ENCODE measurements around the gene ZNF221.
"Not testable (repeated sequence)": the region's sequence is repeated elsewhere in the genome, so short reads cannot be mapped to it uniquely, and the experiment has no call there.

ZNF221 gene

GRCh38 chr19:43950834-43951645 is at the start of gene ZNF221:
Gene ZNF221, plus strand, starts transcription at chr19:43951228. Its CDS starts 11,499 bp downstream, at chr19:43962727.
- peak; percentile 98 for DNase-seq (ENCODE audit: low read depth)

- peak; percentile 91 for DNase-seq (ENCODE audit: low read depth)
Observed at GRCh38 chr19:43901395-43902390, 49.3 kb upstream of the ZNF221 start.

GRCh38 chr19:43902399-43902798 is 48.6 kb upstream of the ZNF221 start:
- no peak for DNase-seq (ENCODE audit: low read depth)

GRCh38 chr19:43905897-43906296 is 45.1 kb upstream of the ZNF221 start:
- DNase-seq (ENCODE audit: low read depth): no peak

- DNase-seq (ENCODE audit: low read depth): no peak
Observed at GRCh38 chr19:43906774-43907173, 44.3 kb upstream of the ZNF221 start.

GRCh38 chr19:43908659-43909058 is 42.4 kb upstream of the ZNF221 start:
- no peak for DNase-seq (ENCODE audit: low read depth)

- no peak for DNase-seq (ENCODE audit: low read depth)
Observed at GRCh38 chr19:43910884-43911283, 40.1 kb upstream of the ZNF221 start.

- DNase-seq (ENCODE audit: low read depth): no peak
Observed at GRCh38 chr19:43913383-43913782, 37.6 kb upstream of the ZNF221 start.

GRCh38 chr19:43914051-43914450 is 37.0 kb upstream of the ZNF221 start:
- no peak for DNase-seq (ENCODE audit: low read depth)

- no peak for DNase-seq (ENCODE audit: low read depth)
Observed at GRCh38 chr19:43923875-43924274, 27.2 kb upstream of the ZNF221 start.

- DNase-seq (ENCODE audit: low read depth): peak; percentile 27
Observed at GRCh38 chr19:43928820-43929219, 22.2 kb upstream of the ZNF221 start.

- DNase-seq (ENCODE audit: low read depth): peak; percentile 14
Observed at GRCh38 chr19:43934055-43934984, 16.7 kb upstream of the ZNF221 start.

- DNase-seq (ENCODE audit: low read depth): peak; percentile 90
Observed at GRCh38 chr19:43934985-43935708, 15.9 kb upstream of the ZNF221 start, which contains the start of gene ZNF45. Gene ZNF45, minus strand, starts transcription at chr19:43935282. Its CDS starts 13,097 bp downstream, at chr19:43922185.

GRCh38 chr19:43936188-43936587 is 14.8 kb upstream of the ZNF221 start:
- no peak for DNase-seq (ENCODE audit: low read depth)

- DNase-seq (ENCODE audit: low read depth): no peak
Observed at GRCh38 chr19:43939557-43940260, 11.3 kb upstream of the ZNF221 start.

- no peak for DNase-seq (ENCODE audit: low read depth)
Observed at GRCh38 chr19:43940719-43941118, 10.3 kb upstream of the ZNF221 start.

- DNase-seq (ENCODE audit: low read depth): no peak
Observed at GRCh38 chr19:43941209-43941608, 9.8 kb upstream of the ZNF221 start.

GRCh38 chr19:43947412-43947811 is 3.6 kb upstream of the ZNF221 start:
- DNase-seq (ENCODE audit: low read depth): not testable (repeated sequence)

GRCh38 chr19:43949803-43950202 is 1.2 kb upstream of the ZNF221 start:
- DNase-seq (ENCODE audit: low read depth): not testable (repeated sequence)

GRCh38 chr19:43956827-43957226 is 5.8 kb downstream of the ZNF221 start:
- DNase-seq (ENCODE audit: low read depth): no peak
